Astrocyte (in vitro differentiated cells and primary cell): ENCODE results near the gene AP1M1. TPM values are rescaled to one million over a fixed set of nuclear protein-coding genes. Genes with fewer than 3 reads are reported as not detected.

ENCODE experiments used
- DNase-seq: peaks from one replicate; pipeline ENCODE4 v3.0.0-alpha.2; 2010; ENCODE audit warnings: low read depth
- FAIRE-seq: peaks from 2 replicates; lab custom pipeline; 2011; peaks lifted over from hg19 to GRCh38; lab: Jason Lieb, UNC
- H2AFZ ChIP-seq: 2 replicates; pipeline ENCODE4 v1.6.0; 2012; ENCODE audit warnings: low read depth, low read length, inconsistent platforms
- H3K27ac ChIP-seq: 2 replicates; pipeline ENCODE4 v1.5.1; 2011; ENCODE audit warnings: low read depth, low read length, inconsistent platforms
- H3K27me3 ChIP-seq: 2 replicates; pipeline ENCODE4 v1.6.0; 2011; ENCODE audit warnings: low read length, inconsistent platforms; ENCODE audit not compliant: insufficient read depth
- H3K36me3 ChIP-seq: 2 replicates; pipeline ENCODE4 v1.5.1; 2011; ENCODE audit warnings: low read length, inconsistent platforms; ENCODE audit not compliant: insufficient read depth
- H3K4me1 ChIP-seq: 2 replicates; pipeline ENCODE4 v1.5.1; 2011; ENCODE audit warnings: low read length, inconsistent platforms; ENCODE audit not compliant: insufficient read depth
- H3K4me2 ChIP-seq: 2 replicates; pipeline ENCODE4 v1.6.0; 2012; ENCODE audit warnings: low read length, inconsistent platforms
- H3K4me3 ChIP-seq: 2 replicates; pipeline ENCODE4 v1.5.1; 2011; ENCODE audit warnings: low read depth, mild to moderate bottlenecking, low read length, inconsistent platforms; ENCODE audit not compliant: insufficient read depth
- H3K79me2 ChIP-seq: 2 replicates; pipeline ENCODE4 v1.6.0; 2012; ENCODE audit warnings: mild to moderate bottlenecking, low read length, inconsistent platforms; ENCODE audit not compliant: insufficient read depth
- H3K9ac ChIP-seq: 2 replicates; pipeline ENCODE4 v1.6.0; 2012; ENCODE audit warnings: mild to moderate bottlenecking, low read length, inconsistent platforms
- H3K9me3 ChIP-seq: 2 replicates; pipeline ENCODE4 v1.5.1; 2012; ENCODE audit warnings: low read depth, mild to moderate bottlenecking, low read length, inconsistent platforms; ENCODE audit not compliant: insufficient read depth
- H4K20me1 ChIP-seq: 2 replicates; pipeline ENCODE4 v1.6.0; 2012; ENCODE audit warnings: low read length, inconsistent platforms; ENCODE audit not compliant: insufficient read depth
- H3K27ac Mint-ChIP-seq: one replicate; pipeline ENCODE4 v1.8.0; 2021; ENCODE audit warnings: mild to moderate bottlenecking, mixed read lengths; ENCODE audit not compliant: unreplicated experiment
- H3K27me3 Mint-ChIP-seq: one replicate; pipeline ENCODE4 v1.8.0; 2021; ENCODE audit warnings: low read depth, mixed read lengths; ENCODE audit not compliant: unreplicated experiment
- H3K36me3 Mint-ChIP-seq: one replicate; pipeline ENCODE4 v1.8.0; 2021; ENCODE audit warnings: low read depth, mixed read lengths; ENCODE audit not compliant: unreplicated experiment
- H3K4me1 Mint-ChIP-seq: one replicate; pipeline ENCODE4 v1.8.0; 2021; ENCODE audit warnings: low read depth, mixed read lengths; ENCODE audit not compliant: unreplicated experiment
- H3K4me3 Mint-ChIP-seq: one replicate; pipeline ENCODE4 v1.8.0; 2021; ENCODE audit warnings: mild to moderate bottlenecking, moderate library complexity, mixed read lengths; ENCODE audit not compliant: unreplicated experiment
- H3K9me3 Mint-ChIP-seq: one replicate; pipeline ENCODE4 v1.8.0; 2021; ENCODE audit warnings: mild to moderate bottlenecking, mixed read lengths; ENCODE audit not compliant: unreplicated experiment
- CTCF ChIP-seq: IDR thresholded peaks from 2 replicates; pipeline ENCODE4 v1.5.1; 2011; ENCODE audit warnings: low read depth, mild to moderate bottlenecking, inconsistent platforms, low read length, moderate library complexity; ENCODE audit not compliant: insufficient read depth
- EZH2 ChIP-seq: IDR thresholded peaks from 2 replicates; pipeline ENCODE4 v1.6.1; 2012; ENCODE audit warnings: mild to moderate bottlenecking, low read length, inconsistent platforms; ENCODE audit not compliant: insufficient read depth
- total RNA-seq: library from RNA; stranded (reverse); gene quantifications from 2 replicates; pipeline ENCODE4 v1.2.1, GENCODE V29; 2021

The AP1M1 gene
- total RNA-seq, 1 donor from 2014 or later: 87.6 TPM

- H3K36me3 ChIP-seq: peaks cover 16% of the 10 kb centered on the region
- Mint-ChIP-seq H3K27me3 (no peaks in the 10 kb centered on the region), H3K9me3 (no peaks in the 10 kb centered on the region), H3K4me1 (peaks cover 20% of the 10 kb centered on the region), H3K4me3 (peak overlapping the region; percentile 93), H3K36me3 (peaks cover 17% of the 10 kb centered on the region), H3K27ac (peak overlapping the region; percentile 28)
- H4K20me1 ChIP-seq: peaks cover 57% of the 10 kb centered on the region
- TF ChIP-seq CTCF (no peak), EZH2 (no peak)
- H2AFZ ChIP-seq: no peak overlapping the region
- peak overlapping the region; percentile 92 for H3K9ac ChIP-seq
- peaks cover 62% of the 10 kb centered on the region for H3K79me2 ChIP-seq
- H3K4me2 ChIP-seq: peak overlapping the region; percentile 94
- H3K27ac ChIP-seq: no peak overlapping the region
- DNase-seq (no peak), FAIRE-seq (no peak)
- H3K4me3 ChIP-seq: no peak overlapping the region
- H3K4me1 ChIP-seq: peaks cover 23% of the 10 kb centered on the region
- no peaks in the 10 kb centered on the region for H3K27me3 ChIP-seq
- no peaks in the 10 kb centered on the region for H3K9me3 ChIP-seq
Observed at GRCh38 chr19:16199275-16199932, 1.7 kb downstream of the AP1M1 start.

DNA sequence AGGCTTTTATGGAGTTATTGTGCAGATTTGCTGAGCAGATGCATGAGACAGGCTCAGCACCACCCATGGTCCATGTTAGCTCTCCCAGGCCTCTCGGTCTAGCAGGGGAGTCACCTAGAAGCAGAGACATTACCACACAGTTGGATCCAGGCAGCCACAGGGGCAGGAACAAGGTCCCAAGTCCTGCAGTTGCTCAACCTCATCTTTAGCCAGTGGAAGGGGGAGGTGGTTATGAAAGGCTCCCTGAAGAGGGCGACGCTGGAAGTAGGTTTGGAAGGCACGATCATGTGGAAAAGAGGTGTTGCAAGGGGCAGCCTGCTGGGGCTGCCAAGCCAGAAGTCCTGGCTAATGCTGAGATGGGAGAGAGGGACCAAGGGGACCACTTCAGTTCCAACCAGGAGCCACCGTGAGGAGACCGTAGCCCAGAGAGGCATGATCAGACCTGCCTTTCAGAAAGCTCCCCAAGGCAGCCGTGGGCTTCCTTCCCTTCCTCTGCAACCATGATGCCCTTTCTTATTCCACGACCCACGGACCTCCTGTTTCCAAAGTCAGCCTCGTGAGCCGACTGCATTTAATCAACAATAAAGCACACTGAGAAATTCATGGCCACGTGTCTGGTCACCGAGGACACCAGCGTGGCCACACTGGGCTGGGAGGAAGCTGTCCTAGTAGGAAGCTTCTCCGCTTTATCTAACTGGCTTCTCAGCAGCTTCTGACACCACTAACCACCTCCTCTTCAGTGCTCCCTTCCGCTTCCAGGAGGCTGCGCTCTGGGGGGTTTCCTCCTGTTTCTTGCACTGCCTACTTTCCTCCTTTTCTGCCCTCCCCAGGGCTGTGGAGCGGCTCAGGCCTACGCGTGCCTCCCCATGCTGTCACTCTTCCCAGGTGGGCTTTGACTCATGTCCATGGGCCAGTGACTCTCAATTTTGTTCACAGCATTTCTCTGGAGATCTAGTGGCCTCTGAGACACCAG is 2.6 kb downstream of the AP1M1 start:
- no peak for FAIRE-seq
- Mint-ChIP-seq H3K36me3 (peaks cover 17% of the 10 kb centered on the region), H3K4me3 (peak overlapping the region; percentile 9), H3K27ac (no peak overlapping the region), H3K27me3 (no peaks in the 10 kb centered on the region), H3K4me1 (peaks cover 20% of the 10 kb centered on the region), H3K9me3 (no peaks in the 10 kb centered on the region)
- Histone ChIP-seq H3K4me1 (peaks cover 23% of the 10 kb centered on the region), H3K9me3 (no peaks in the 10 kb centered on the region), H4K20me1 (peaks cover 59% of the 10 kb centered on the region), H3K79me2 (peaks cover 62% of the 10 kb centered on the region), H3K27ac (no peak overlapping the region), H3K36me3 (peaks cover 17% of the 10 kb centered on the region), H3K4me3 (no peak overlapping the region), H2AFZ (no peak overlapping the region), H3K4me2 (no peak overlapping the region), H3K27me3 (no peaks in the 10 kb centered on the region), H3K9ac (no peak overlapping the region)
- TF ChIP-seq EZH2 (no peak), CTCF (no peak)
- DNase-seq: no peak
